Central memory CD8-positive, alpha-beta T cell (primary cell): ENCODE results near the gene ATXN7.
A peak's percentile ranks its signal among the peaks of the same experiment; 100 is the strongest.

ENCODE experiments used
- ATAC-seq: fragments of 150-1000 bp; cut with Tn5 transposase; replicated peaks from 2 replicates; pipeline ENCODE4 v1.10.0; 2022; ENCODE audit warnings: mild to moderate bottlenecking, moderate FRiP score, moderate number of reproducible peaks; ENCODE audit not compliant: poor library complexity, severe bottlenecking; ENCODE audit errors: extremely low read depth
- DNase-seq, 2 donors: peaks; one replicate each; pipeline ENCODE4 v3.0.0; 2021; ENCODE audit warnings: low spot score in 2 of 2
- H3K27ac Mint-ChIP-seq: one replicate; pipeline ENCODE4 v1.8.0; 2022; ENCODE audit warnings: low read depth, mild to moderate bottlenecking, moderate library complexity, mixed read lengths
- H3K27me3 Mint-ChIP-seq: one replicate; pipeline ENCODE4 v1.8.0; 2022; ENCODE audit warnings: mixed read lengths
- H3K36me3 Mint-ChIP-seq: one replicate; pipeline ENCODE4 v1.8.0; 2022; ENCODE audit warnings: mild to moderate bottlenecking, moderate library complexity, mixed read lengths; ENCODE audit not compliant: insufficient read depth
- H3K4me1 Mint-ChIP-seq: one replicate; pipeline ENCODE4 v1.8.0; 2022; ENCODE audit warnings: mixed read lengths
- H3K4me3 Mint-ChIP-seq: one replicate; pipeline ENCODE4 v1.8.0; 2022; ENCODE audit warnings: mild to moderate bottlenecking, moderate library complexity, mixed read lengths
- H3K9me3 Mint-ChIP-seq: one replicate; pipeline ENCODE4 v1.8.0; 2022; ENCODE audit warnings: mixed read lengths

Gene ATXN7

DNA sequence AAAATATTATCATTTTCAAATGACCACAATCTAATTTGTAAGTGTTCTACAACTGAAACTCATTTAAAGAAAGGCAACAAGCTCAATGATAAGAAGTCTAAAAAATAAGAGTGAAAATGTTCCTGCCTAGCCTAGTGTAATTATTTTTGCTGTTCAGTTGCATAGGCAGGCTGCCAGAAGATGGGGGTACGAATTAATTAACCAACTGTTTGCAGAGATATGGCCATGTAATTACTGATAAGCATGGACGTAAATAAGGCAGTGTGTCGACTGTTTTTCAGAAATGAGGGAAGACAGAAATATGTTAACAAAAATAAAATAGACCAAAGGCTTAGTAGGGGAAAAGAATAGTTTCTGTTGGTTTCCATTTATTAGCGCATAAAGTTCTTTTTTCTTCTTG, 73.3 kb downstream of the ATXN7 start:
- no peak for DNase-seq
- H3K36me3 Mint-ChIP-seq: peaks cover 6% of the 10 kb centered on the region

DNA sequence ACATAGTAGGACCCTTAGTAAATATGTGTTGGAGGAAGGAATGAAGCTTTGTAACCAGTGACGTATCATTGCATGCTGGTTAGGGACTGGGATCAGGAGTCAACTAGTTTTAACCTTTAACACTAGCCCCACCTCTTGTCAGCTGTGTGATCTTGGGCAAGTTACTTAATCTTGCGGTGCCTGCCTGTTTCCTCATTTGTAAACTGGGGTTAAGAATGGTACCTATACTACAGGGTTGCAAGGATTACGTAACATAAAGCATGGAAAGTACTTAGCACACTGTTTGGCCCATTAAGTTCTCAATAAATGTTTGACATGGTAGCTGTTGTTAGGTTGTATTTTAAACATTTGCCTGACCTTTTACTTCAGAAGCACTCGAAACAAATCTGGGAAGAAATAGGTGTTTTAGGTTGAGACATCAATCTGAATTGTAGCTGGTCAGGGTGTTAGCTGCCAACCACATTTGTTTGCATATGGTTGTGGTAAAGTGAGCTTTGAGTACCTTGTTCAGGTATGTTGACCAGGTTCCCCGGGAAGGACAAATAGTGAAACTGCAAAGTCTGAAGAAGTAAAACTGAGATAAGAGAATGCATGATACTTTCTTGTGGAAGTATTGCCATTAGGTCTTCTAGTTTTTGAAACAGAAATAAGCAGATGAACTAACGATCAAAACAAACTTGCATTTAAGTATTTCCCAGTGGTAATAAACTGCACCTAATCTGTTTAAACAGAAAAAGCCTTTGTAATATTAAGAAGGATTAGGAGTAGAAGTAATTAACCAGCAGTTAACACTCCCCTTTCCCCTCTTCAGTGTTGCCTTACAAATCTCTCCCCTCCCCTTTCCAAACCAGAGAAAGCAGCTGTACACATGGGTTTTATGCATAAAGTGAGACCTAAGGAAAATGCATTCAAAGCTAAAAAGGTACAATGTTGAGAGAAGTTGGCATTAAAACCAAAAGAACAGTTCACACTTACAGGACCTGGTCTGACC, 74.3 kb downstream of the ATXN7 start:
- DNase-seq: no peak
- Mint-ChIP-seq H3K27ac (peak overlapping the region; percentile 35), H3K4me1 (peaks cover 76% of the 10 kb centered on the region), H3K36me3 (peaks cover 7% of the 10 kb centered on the region), H3K27me3 (no peaks in the 10 kb centered on the region), H3K9me3 (no peaks in the 10 kb centered on the region), H3K4me3 (no peak overlapping the region)
- peak; percentile 12 for ATAC-seq

More for the DNA sequence above, 73.3 kb downstream of the ATXN7 start:
- no peaks in the 10 kb centered on the region for H3K27me3 Mint-ChIP-seq
- peak overlapping the region; percentile 35 for H3K27ac Mint-ChIP-seq
- H3K9me3 Mint-ChIP-seq: no peaks in the 10 kb centered on the region
- ATAC-seq: no peak
- H3K4me1 Mint-ChIP-seq: peaks cover 79% of the 10 kb centered on the region
- H3K4me3 Mint-ChIP-seq: no peak overlapping the region

DNA sequence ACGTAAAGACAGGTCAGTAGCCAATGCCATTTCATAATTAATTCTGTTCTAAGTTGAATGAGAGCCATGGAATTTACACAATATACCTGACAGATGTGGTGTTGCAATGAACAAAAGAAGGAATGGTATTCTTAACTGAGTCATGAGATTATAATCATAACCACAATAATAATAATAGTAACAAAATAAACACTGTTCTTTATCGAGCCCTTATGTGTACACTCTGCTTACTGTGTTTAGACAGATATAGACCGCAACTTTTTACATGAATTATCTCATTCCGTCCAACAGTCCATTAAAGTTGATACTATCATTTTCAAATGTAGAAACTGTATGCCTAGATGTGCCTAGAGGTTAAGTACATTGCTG, 76.7 kb downstream of the ATXN7 start:
- Mint-ChIP-seq H3K27ac (no peak overlapping the region), H3K4me3 (no peak overlapping the region), H3K4me1 (peaks cover 70% of the 10 kb centered on the region), H3K9me3 (no peaks in the 10 kb centered on the region), H3K36me3 (peaks cover 6% of the 10 kb centered on the region), H3K27me3 (no peaks in the 10 kb centered on the region)
- DNase-seq (no peak), ATAC-seq (no peak)

DNA sequence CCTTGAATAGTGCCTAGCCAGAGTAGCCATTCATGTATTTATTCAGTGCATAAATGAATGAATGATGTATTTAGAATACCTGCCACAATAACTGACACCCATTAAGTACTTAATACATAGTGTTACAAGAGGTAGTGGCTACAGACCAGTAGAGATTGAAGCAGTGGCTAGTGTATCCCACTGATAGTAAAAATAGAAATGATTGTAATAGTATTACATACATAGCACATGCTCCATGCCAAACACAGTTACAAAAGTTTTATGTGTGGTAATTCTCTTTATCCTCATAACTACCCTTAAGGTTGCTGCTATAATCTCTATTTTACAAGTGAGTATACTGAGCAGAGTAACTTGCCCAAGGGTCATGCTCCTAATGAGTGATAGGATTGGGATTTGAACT, 78.9 kb downstream of the ATXN7 start:
- peaks cover 76% of the 10 kb centered on the region for H3K4me1 Mint-ChIP-seq
- no peak overlapping the region for H3K27ac Mint-ChIP-seq
- DNase-seq (no peak), ATAC-seq (no peak)
- H3K27me3 Mint-ChIP-seq: no peaks in the 10 kb centered on the region
- H3K9me3 Mint-ChIP-seq: no peaks in the 10 kb centered on the region
- no peak overlapping the region for H3K4me3 Mint-ChIP-seq
- peaks cover 12% of the 10 kb centered on the region for H3K36me3 Mint-ChIP-seq

DNA sequence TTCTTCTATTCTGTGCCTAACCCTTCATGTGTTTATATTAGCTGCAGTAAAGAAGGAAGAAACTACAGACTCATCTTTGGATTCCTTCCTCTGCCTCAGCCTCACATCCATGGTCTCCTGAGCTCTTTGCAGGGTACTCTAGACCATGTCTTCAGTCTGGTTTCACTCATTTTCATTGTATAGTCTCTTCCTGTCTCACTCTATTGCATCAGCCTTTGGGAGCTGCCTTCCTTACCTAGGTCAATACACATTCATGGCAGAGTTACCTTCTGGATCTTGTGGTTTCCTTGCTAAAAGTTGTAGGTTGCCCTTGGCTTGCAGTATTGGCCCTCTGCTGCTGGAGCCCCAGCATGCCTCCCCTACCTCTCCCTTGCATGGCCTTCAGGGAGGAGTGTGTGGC, 80.0 kb downstream of the ATXN7 start:
- no peak for ATAC-seq
- no peak overlapping the region for H3K27ac Mint-ChIP-seq
- no peaks in the 10 kb centered on the region for H3K9me3 Mint-ChIP-seq

DNA sequence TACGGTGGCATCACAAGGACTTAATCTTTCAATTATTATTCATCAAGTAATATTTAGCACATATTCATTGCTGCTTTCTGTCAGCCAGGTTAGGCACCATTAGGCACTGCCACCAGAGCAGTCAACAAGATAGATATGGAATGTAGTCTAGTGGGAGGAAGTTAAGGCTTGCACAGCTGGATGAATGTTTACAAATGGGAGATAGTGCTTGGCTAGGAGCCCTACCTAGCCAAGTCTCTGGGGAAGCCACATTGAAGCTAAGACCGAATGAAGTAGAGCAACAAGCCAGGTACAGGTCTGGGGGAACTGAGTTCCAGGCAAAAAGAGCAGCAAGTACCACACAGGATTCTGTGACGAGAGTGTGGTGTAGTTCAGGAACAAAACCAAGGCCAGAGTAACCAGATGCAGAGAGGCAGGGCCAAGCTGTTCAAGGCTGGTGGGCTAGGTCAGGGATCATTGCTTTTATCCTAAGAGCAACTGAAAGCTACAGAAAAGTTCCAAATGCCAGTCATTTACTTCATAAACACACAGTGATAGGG, 82.0 kb downstream of the ATXN7 start:
- Mint-ChIP-seq H3K9me3 (no peaks in the 10 kb centered on the region), H3K36me3 (peaks cover 18% of the 10 kb centered on the region), H3K4me3 (no peak overlapping the region), H3K27ac (peak overlapping the region; percentile 33), H3K27me3 (no peaks in the 10 kb centered on the region), H3K4me1 (peaks cover 65% of the 10 kb centered on the region)
- ATAC-seq: no peak
- no peak for DNase-seq

More for the DNA sequence above, 80.0 kb downstream of the ATXN7 start:
- DNase-seq: no peak
- H3K4me3 Mint-ChIP-seq: no peak overlapping the region
- H3K27me3 Mint-ChIP-seq: no peaks in the 10 kb centered on the region
- H3K4me1 Mint-ChIP-seq: peaks cover 74% of the 10 kb centered on the region
- H3K36me3 Mint-ChIP-seq: peaks cover 18% of the 10 kb centered on the region

DNA sequence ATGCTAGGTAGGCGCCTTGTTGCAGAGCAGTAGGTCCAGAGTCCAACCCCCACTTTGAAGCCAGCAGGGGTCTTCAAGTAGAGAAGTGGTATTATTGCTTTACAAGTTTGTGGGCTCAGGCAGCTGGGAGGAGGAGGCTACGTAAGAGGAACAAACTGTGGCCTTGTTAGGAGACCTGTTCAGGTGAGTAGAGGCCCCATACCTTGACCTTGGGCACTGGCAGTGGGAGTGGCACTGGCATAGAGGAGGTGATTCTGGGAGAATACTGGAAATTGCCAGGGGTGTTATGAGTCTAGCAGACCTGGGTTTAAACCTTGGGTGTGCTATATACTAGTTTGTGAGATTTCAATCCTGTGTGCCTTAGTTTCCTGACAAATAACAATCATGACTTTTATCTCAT, 83.1 kb downstream of the ATXN7 start:
- no peak for ATAC-seq
- H3K9me3 Mint-ChIP-seq: no peaks in the 10 kb centered on the region
- DNase-seq: no peak
- H3K36me3 Mint-ChIP-seq: peaks cover 18% of the 10 kb centered on the region
- no peaks in the 10 kb centered on the region for H3K27me3 Mint-ChIP-seq
- H3K27ac Mint-ChIP-seq: peak overlapping the region; percentile 33
- peaks cover 71% of the 10 kb centered on the region for H3K4me1 Mint-ChIP-seq
- H3K4me3 Mint-ChIP-seq: no peak overlapping the region

DNA sequence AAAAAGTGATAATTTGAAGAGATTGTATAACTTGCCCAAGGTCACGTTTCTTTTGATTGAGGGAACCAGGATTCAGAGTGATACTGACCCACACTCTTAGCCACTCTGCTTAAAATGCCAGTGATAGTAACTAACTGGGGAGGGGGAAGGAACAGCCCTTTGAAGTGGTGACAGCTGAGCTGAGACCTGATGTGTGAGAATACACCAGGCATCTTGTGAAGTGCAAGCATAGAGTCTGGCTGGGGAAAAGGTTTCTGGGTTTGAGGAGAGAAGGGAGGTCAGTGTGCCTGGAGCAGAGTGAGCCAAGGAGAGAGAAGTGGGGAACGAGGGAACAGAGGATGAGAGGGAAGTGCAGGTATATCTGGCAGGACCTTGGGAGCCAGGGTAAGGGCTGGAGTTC, 83.9 kb downstream of the ATXN7 start:
- peaks cover 70% of the 10 kb centered on the region for H3K4me1 Mint-ChIP-seq
- ATAC-seq (no peak), DNase-seq (no peak)
- peak overlapping the region; percentile 33 for H3K27ac Mint-ChIP-seq
- no peak overlapping the region for H3K4me3 Mint-ChIP-seq
- H3K36me3 Mint-ChIP-seq: peaks cover 18% of the 10 kb centered on the region
- H3K9me3 Mint-ChIP-seq: no peaks in the 10 kb centered on the region
- H3K27me3 Mint-ChIP-seq: no peaks in the 10 kb centered on the region

DNA sequence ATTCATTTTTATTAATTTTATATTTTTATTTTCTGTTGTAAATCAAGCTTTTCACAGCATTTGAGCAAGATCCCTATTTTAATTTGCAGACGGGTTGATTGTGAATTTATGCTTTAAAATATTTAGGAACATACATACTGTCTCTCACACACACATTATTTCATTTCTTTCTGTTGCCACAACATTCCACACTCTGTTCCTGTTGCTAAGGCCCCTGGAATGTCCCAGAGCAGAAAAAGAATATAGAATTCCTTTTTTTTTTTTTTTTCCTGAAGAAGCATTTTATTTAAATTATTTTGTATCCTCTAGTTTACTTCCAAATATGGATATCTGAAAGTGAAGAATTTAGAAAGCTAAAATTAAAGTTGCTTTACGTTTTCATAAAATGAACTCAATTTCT, 85.3 kb downstream of the ATXN7 start:
- ATAC-seq: no peak
- no peak for DNase-seq
- no peaks in the 10 kb centered on the region for H3K9me3 Mint-ChIP-seq
- H3K4me3 Mint-ChIP-seq: no peak overlapping the region
- no peak overlapping the region for H3K27ac Mint-ChIP-seq
- H3K4me1 Mint-ChIP-seq: peaks cover 62% of the 10 kb centered on the region
- no peaks in the 10 kb centered on the region for H3K27me3 Mint-ChIP-seq
- H3K36me3 Mint-ChIP-seq: peaks cover 19% of the 10 kb centered on the region

DNA sequence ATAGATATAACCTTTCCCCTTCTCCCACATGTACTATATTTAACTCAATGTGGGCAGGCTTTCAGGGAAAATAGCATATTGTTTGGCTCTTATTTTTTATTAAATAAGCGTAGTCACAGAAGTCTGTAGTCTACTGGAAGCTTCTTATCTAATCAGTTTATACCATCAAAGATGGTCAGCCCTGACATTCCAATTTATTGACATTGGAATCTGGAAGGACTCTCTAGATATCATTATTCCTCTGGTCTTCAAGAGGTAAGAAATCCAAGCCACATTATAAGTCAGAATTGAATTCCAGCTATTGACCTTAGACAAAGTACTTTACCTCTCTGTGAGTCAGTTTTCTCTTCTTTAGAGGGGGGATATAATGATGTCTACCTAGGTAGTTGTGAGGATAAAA, 87.0 kb downstream of the ATXN7 start:
- no peaks in the 10 kb centered on the region for H3K27me3 Mint-ChIP-seq
- DNase-seq (no peak), ATAC-seq (no peak)
- peak overlapping the region; percentile 92 for H3K27ac Mint-ChIP-seq
- H3K4me3 Mint-ChIP-seq: no peak overlapping the region
- H3K9me3 Mint-ChIP-seq: no peaks in the 10 kb centered on the region
- peaks cover 28% of the 10 kb centered on the region for H3K36me3 Mint-ChIP-seq
- H3K4me1 Mint-ChIP-seq: peaks cover 61% of the 10 kb centered on the region

DNA sequence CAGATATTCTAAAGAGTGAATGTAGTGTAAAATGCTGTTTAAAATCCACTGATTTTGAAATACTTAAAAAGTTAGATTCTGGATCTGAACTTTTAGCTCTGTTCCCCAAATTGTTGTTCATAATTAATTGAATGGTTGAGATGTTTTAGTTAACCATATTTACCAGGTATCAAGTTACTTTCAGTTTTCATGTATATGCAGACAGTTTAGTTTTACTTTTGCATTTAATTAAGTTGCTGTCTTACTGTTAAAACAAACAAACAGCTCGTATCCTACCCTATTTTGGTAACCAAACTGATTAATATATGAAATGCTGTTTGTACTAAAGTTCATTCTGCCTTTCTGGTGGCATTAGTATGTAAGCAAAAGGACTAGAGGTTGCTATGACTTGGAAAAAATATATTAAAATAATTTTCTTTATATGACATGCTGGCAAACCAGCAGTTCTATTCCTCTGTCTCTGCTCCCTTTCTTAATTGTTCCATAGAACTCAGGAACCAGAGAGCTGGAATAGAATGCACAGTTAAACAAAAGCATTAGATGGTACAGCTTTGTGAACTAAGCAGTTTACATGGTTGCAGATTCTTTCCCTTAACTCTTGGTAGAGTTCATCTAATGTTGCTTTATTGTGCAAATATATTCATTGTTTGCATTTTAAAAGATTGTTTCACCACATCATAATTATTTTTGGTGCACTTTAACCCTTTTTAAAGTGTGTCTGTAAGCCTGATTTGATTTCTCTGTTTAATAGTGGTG, 88.0 kb downstream of the ATXN7 start:
- no peaks in the 10 kb centered on the region for H3K9me3 Mint-ChIP-seq
- peaks cover 56% of the 10 kb centered on the region for H3K4me1 Mint-ChIP-seq
- DNase-seq (no peak), ATAC-seq (peak; percentile 78)
- H3K27me3 Mint-ChIP-seq: no peaks in the 10 kb centered on the region
- H3K36me3 Mint-ChIP-seq: peaks cover 28% of the 10 kb centered on the region
- peak overlapping the region; percentile 73 for H3K4me3 Mint-ChIP-seq
- peak overlapping the region; percentile 92 for H3K27ac Mint-ChIP-seq

DNA sequence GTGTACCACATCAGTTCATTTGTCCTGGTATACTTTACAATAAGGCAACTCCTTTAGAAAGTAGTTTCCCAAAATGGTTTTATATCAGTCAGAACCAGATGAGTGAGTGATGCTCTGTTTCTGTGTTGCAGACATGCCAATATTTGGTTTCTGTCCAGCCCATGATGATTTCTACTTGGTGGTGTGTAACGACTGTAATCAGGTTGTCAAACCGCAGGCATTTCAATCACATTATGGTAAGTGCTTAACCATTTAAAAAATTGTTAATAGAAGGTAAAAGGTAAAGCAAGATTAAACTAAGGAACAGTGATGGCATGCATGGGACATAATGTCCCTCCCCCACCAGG, 88.6 kb downstream of the ATXN7 start:
- Mint-ChIP-seq H3K4me3 (peak overlapping the region; percentile 51), H3K27me3 (no peaks in the 10 kb centered on the region), H3K9me3 (no peaks in the 10 kb centered on the region), H3K36me3 (peaks cover 29% of the 10 kb centered on the region), H3K27ac (peak overlapping the region; percentile 92), H3K4me1 (peaks cover 56% of the 10 kb centered on the region)
- ATAC-seq (peak; percentile 59), DNase-seq (no peak)
